Measurements from ENCODE around the gene GRID1. TPM values are rescaled to one million over a fixed set of nuclear protein-coding genes. Genes with fewer than 3 reads are reported as not detected.

GRID1 gene
- total and polyA plus RNA-seq, 2 experiments from 2014 or later, result not detected

DNA sequence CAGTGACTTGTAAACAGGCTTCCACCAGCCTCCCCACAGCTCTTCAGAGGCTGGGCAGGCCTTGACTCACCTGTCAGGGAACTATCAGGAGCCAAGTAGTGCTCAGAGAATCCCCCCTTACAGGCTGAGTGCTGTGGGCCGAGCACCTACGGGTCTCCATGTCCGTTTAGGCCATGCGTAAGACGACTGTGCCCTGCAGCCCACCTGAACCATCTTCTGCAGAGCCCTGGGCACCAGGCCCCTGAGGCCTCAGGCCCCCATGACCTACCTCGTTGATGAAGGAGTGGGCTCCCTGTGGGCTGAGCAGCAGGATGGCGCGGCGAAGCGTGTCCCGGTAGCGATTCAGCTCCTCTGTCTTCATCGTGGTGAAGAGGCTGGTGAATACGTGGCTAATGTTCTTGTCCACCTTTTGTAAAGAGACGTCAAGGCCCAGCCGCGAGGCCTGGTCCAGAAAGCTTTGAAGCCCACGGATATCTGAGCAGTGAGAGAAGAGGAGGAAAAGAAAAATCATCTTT is 228.0 kb downstream of the GRID1 start:
- no peak for TF ChIP-seq EZH2 (IDR thresholded peaks at IDR 0.05; ENCODE audit: insufficient read depth, poor library complexity, severe bottlenecking)
- TF ChIP-seq EZH2phosphoT487 (IDR thresholded peaks at IDR 0.05; ENCODE audit: insufficient read depth, low read depth), result no peak
- Histone ChIP-seq H3K9me2 (ENCODE audit: insufficient read depth) (no peaks in the 10 kb centered on the region), H3K4me2 (ENCODE audit: unreplicated experiment) (no peak overlapping the region), H3K9me3 (ENCODE audit: low read depth) (no peaks in the 10 kb centered on the region), H3K27me3 (replicated peaks; ENCODE audit: insufficient read depth) (no peaks in the 10 kb centered on the region), H3K79me2 (ENCODE audit: insufficient read depth) (no peaks in the 10 kb centered on the region), H3F3A (ENCODE audit: insufficient read depth) (no peaks in the 10 kb centered on the region), H3K4me1 (ENCODE audit: insufficient read depth) (no peaks in the 10 kb centered on the region), H4K20me1 (ENCODE audit: insufficient read depth) (no peaks in the 10 kb centered on the region), H3K27ac (no peak overlapping the region), H2AFZ (no peak overlapping the region), H3K4me3 (no peak overlapping the region), H3K9ac (no peak overlapping the region), H3K36me3 (ENCODE audit: low read depth) (no peaks in the 10 kb centered on the region)
- DNase-seq, result no peak
- 65 to 69% methylated on average over 18 of the region's 18 CpGs for WGBS, 2 experiments (ENCODE audit: low coverage in 1 of 2, low lambda C conversion rate in 2 of 2, missing lambda C conversion rate in 2 of 2)
- in situ Hi-C loops (cut with MboI), result no loop called here

DNA sequence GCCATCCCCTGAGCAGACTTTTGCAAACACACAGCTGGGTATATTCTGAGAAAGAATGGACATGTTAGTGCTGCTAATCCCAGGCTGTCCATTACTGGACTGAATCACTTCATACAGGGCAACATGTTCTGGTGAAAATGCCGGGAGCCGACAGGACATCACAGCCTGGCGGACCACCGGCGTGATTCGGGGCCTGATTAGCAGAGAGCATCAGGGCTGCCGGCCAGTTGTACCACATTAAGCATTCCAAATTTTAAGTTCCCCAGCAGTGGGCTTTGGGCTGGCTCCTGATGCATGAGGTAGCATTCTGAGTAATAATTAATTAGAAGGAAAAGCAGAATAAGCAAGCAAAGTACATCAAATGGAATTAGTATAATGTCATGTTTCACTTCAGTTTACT is 229.0 kb downstream of the GRID1 start:
- Histone ChIP-seq H2AFZ (no peak overlapping the region), H4K20me1 (ENCODE audit: insufficient read depth) (no peaks in the 10 kb centered on the region), H3K36me3 (ENCODE audit: low read depth) (no peaks in the 10 kb centered on the region), H3K9me2 (ENCODE audit: insufficient read depth) (no peaks in the 10 kb centered on the region), H3K79me2 (ENCODE audit: insufficient read depth) (no peaks in the 10 kb centered on the region), H3K9me3 (ENCODE audit: low read depth) (no peaks in the 10 kb centered on the region), H3K4me1 (ENCODE audit: insufficient read depth) (no peaks in the 10 kb centered on the region), H3K27ac (no peak overlapping the region), H3K9ac (no peak overlapping the region), H3K4me2 (ENCODE audit: unreplicated experiment) (no peak overlapping the region), H3K27me3 (replicated peaks; ENCODE audit: insufficient read depth) (no peaks in the 10 kb centered on the region), H3K4me3 (no peak overlapping the region), H3F3A (ENCODE audit: insufficient read depth) (no peaks in the 10 kb centered on the region)
- 64 to 67% methylated on average over 7 of the region's 7 CpGs for WGBS, 2 experiments (ENCODE audit: low coverage in 1 of 2, low lambda C conversion rate in 2 of 2, missing lambda C conversion rate in 2 of 2)
- in situ Hi-C loops (cut with MboI), result no loop called here
- TF ChIP-seq EZH2phosphoT487 (IDR thresholded peaks at IDR 0.05; ENCODE audit: insufficient read depth, low read depth), result no peak
- TF ChIP-seq EZH2 (IDR thresholded peaks at IDR 0.05; ENCODE audit: insufficient read depth, poor library complexity, severe bottlenecking), result no peak
- no peak for DNase-seq

DNA sequence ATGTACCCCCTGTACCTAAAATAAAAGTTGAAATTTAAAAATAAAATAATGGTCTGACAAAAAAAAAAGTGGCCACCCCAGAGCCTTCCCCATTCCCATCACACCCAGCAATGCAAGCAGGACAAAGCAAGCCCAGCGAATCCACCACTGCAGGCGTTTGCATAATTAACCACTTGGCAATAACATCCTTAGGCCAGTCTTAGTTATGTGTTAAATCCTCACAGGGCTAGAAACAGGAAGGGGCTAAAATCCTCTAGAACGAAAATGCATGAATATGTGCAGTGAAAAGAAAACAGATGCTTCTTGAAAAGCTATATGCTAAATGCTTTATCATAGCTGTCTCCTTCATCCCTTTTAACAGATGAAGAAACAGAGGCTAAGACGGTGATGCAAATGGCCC is 229.7 kb downstream of the GRID1 start:
- no peaks in the 10 kb centered on the region for H3K27me3 ChIP-seq (replicated peaks; ENCODE audit: insufficient read depth)
- no peaks in the 10 kb centered on the region for H3K36me3 ChIP-seq (ENCODE audit: low read depth)
- in situ Hi-C loops (cut with MboI), result no loop called here
- no peak overlapping the region for H3K4me2 ChIP-seq (ENCODE audit: unreplicated experiment)
- DNase-seq, result no peak
- no peak overlapping the region for H3K27ac ChIP-seq
- H3K9me3 ChIP-seq (ENCODE audit: low read depth), result no peaks in the 10 kb centered on the region
- H2AFZ ChIP-seq, result no peak overlapping the region
- no peaks in the 10 kb centered on the region for H3K9me2 ChIP-seq (ENCODE audit: insufficient read depth)
- no peaks in the 10 kb centered on the region for H3F3A ChIP-seq (ENCODE audit: insufficient read depth)
- TF ChIP-seq EZH2 (IDR thresholded peaks at IDR 0.05; ENCODE audit: insufficient read depth, poor library complexity, severe bottlenecking), result no peak
- TF ChIP-seq EZH2phosphoT487 (IDR thresholded peaks at IDR 0.05; ENCODE audit: insufficient read depth, low read depth), result no peak
- no peak overlapping the region for H3K4me3 ChIP-seq
- no peak overlapping the region for H3K9ac ChIP-seq
- 29 to 33% methylated on average over 4 of the region's 4 CpGs for WGBS, 2 experiments (ENCODE audit: low coverage in 1 of 2, low lambda C conversion rate in 2 of 2, missing lambda C conversion rate in 2 of 2)
- no peaks in the 10 kb centered on the region for H4K20me1 ChIP-seq (ENCODE audit: insufficient read depth)
- no peaks in the 10 kb centered on the region for H3K4me1 ChIP-seq (ENCODE audit: insufficient read depth)
- H3K79me2 ChIP-seq (ENCODE audit: insufficient read depth), result no peaks in the 10 kb centered on the region

DNA sequence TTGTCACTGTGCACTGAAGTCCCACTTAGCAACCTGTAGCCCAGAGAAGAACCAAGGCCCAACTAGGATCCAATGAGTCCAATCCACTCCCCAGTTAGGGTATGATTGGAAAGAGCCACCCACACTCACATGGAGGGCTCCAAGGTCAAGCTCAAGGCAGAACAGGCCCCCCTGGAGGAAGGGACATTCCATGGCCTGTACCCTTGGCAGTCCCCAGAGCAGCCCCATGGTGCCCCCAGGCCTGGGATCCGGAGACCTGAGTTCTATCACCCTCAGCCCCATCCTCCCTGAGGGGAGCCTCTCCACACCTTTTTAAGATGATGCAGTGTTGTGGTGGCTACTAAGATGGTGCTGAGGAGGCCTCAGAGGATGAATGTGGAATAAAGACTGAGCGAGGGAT is 231.4 kb downstream of the GRID1 start:
- no peak overlapping the region for H3K9ac ChIP-seq
- H2AFZ ChIP-seq, result no peak overlapping the region
- 28 to 39% methylated on average over 2 of the region's 2 CpGs for WGBS, 2 experiments (ENCODE audit: low coverage in 1 of 2, low lambda C conversion rate in 2 of 2, missing lambda C conversion rate in 2 of 2)
- no peaks in the 10 kb centered on the region for H3K27me3 ChIP-seq (replicated peaks; ENCODE audit: insufficient read depth)
- H3K9me3 ChIP-seq (ENCODE audit: low read depth), result no peaks in the 10 kb centered on the region
- H4K20me1 ChIP-seq (ENCODE audit: insufficient read depth), result no peaks in the 10 kb centered on the region
- H3K4me3 ChIP-seq, result no peak overlapping the region
- no peaks in the 10 kb centered on the region for H3K79me2 ChIP-seq (ENCODE audit: insufficient read depth)
- no peak overlapping the region for H3K27ac ChIP-seq
- H3K4me1 ChIP-seq (ENCODE audit: insufficient read depth), result no peaks in the 10 kb centered on the region
- in situ Hi-C loops (cut with MboI), result no loop called here
- no peaks in the 10 kb centered on the region for H3K36me3 ChIP-seq (ENCODE audit: low read depth)
- no peak for DNase-seq
- H3K9me2 ChIP-seq (ENCODE audit: insufficient read depth), result no peaks in the 10 kb centered on the region
- no peak for TF ChIP-seq EZH2 (IDR thresholded peaks at IDR 0.05; ENCODE audit: insufficient read depth, poor library complexity, severe bottlenecking)
- TF ChIP-seq EZH2phosphoT487 (IDR thresholded peaks at IDR 0.05; ENCODE audit: insufficient read depth, low read depth), result no peak
- H3F3A ChIP-seq (ENCODE audit: insufficient read depth), result no peaks in the 10 kb centered on the region
- H3K4me2 ChIP-seq (ENCODE audit: unreplicated experiment), result no peak overlapping the region
